A549 (cell line): ENCODE results near the gene TEX264.

ENCODE experiments used
- BHLHE40 ChIP-seq: IDR thresholded peaks from 2 replicates; pipeline ENCODE4 v1.6.1; 2012; ENCODE audit warnings: low read depth, low read length, inconsistent platforms
- CEBPB ChIP-seq, 2 experiments: fragments of >200 bp in 1 of 2; sonication (Bioruptor Twin) in 1 of 2; formaldehyde crosslinking in 1 of 2; IDR thresholded peaks; 2 replicates each; pipeline ENCODE4 v1.6.1; 2012 to 2016
- FOSB ChIP-seq: fragments of 250-450 bp; sonication (Bioruptor Pico); IDR thresholded peaks from 2 replicates; pipeline ENCODE4 v1.5.0; 2020; ENCODE audit warnings: mild to moderate bottlenecking, moderate library complexity
- JUN ChIP-seq, 2 experiments: fragments of >200 bp; sonication (Bioruptor Twin); formaldehyde crosslinking; IDR thresholded peaks; 2 replicates in 1 of 2; 3 replicates in 1 of 2; pipeline ENCODE4 v1.6.1; 2016 to 2017
- JUNB ChIP-seq: fragments of >200 bp; sonication (Bioruptor Twin); formaldehyde crosslinking; IDR thresholded peaks from 2 replicates; pipeline ENCODE4 v1.6.1; 2016
- MAFK ChIP-seq: fragments of 450-650 bp; IDR thresholded peaks from 2 replicates; pipeline ENCODE4 v1.6.1; 2014; ENCODE audit not compliant: partially characterized antibody
- PHF8 ChIP-seq: fragments of 200-600 bp; sonication (generic); IDR thresholded peaks from 2 replicates; pipeline ENCODE4 v1.6.1; 2016; ENCODE audit warnings: low read depth, mild to moderate bottlenecking, antibody characterized with exemption, moderate library complexity, borderline replicate concordance
- RCOR1 ChIP-seq: fragments of 150-350 bp; IDR thresholded peaks from 2 replicates; pipeline ENCODE4 v1.6.1; 2014; ENCODE audit warnings: antibody characterized with exemption, low read length, low read depth
- SMC3 ChIP-seq: fragments of >200 bp; sonication (Bioruptor Twin); formaldehyde crosslinking; IDR thresholded peaks from 3 replicates; pipeline ENCODE4 v1.6.1; 2018; ENCODE audit warnings: inconsistent platforms
- TF ChIP-seq, protein P1 (sequence below): fragments of >200 bp; sonication (Bioruptor Twin); formaldehyde crosslinking; IDR thresholded peaks from 3 replicates; pipeline ENCODE4 v1.5.1; 2016
- TF ChIP-seq, protein P2 (sequence below): fragments of 450-650 bp; IDR thresholded peaks from 2 replicates; pipeline ENCODE4 v1.6.1; 2014; ENCODE audit warnings: antibody characterized with exemption
- TF ChIP-seq, protein P3 (sequence below): fragments of 150-350 bp; IDR thresholded peaks from 2 replicates; pipeline ENCODE4 v1.6.1; 2014; ENCODE audit warnings: low read depth, mild to moderate bottlenecking, low read length
- TF ChIP-seq, protein P4 (sequence below): fragments of 200-600 bp; sonication (generic); IDR thresholded peaks from 2 replicates; pipeline ENCODE4 v1.6.1; 2016; ENCODE audit warnings: antibody characterized with exemption, mild to moderate bottlenecking, moderate library complexity

DNA sequence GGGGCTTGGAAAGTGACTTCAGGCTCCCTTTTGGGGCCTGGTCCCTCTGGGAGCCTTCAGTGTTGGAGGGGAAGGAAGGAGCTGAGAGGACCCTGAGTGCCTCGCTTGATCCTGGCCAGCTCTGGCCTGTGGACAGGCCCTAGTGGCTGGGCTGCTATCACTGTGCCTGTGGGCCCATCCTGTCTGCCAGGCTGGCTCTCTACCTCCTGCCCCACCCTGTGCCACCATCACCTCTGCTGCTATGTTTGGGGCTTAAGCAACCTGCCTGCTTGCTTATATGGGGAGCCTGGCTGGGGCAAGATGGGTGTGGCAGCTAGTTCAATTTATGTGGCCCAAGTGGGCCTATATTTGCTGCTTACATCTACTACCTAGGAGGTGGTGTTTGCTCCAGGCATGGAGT, 7.1 kb downstream of the TEX264 start:
- TF ChIP-seq, protein P1, sequence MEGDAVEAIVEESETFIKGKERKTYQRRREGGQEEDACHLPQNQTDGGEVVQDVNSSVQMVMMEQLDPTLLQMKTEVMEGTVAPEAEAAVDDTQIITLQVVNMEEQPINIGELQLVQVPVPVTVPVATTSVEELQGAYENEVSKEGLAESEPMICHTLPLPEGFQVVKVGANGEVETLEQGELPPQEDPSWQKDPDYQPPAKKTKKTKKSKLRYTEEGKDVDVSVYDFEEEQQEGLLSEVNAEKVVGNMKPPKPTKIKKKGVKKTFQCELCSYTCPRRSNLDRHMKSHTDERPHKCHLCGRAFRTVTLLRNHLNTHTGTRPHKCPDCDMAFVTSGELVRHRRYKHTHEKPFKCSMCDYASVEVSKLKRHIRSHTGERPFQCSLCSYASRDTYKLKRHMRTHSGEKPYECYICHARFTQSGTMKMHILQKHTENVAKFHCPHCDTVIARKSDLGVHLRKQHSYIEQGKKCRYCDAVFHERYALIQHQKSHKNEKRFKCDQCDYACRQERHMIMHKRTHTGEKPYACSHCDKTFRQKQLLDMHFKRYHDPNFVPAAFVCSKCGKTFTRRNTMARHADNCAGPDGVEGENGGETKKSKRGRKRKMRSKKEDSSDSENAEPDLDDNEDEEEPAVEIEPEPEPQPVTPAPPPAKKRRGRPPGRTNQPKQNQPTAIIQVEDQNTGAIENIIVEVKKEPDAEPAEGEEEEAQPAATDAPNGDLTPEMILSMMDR = no peak
- TF ChIP-seq PHF8 (no peak), MAFK (no peak), BHLHE40 (no peak), SMC3 (no peak), JUNB (no peak), RCOR1 (no peak), FOSB (CRISPR knock-in tag) (no peak), CEBPB (IDR thresholded peaks at IDR 0.05) (no peak), JUN (IDR thresholded peaks at IDR 0.05) (no peak)
- TF ChIP-seq, protein P2, sequence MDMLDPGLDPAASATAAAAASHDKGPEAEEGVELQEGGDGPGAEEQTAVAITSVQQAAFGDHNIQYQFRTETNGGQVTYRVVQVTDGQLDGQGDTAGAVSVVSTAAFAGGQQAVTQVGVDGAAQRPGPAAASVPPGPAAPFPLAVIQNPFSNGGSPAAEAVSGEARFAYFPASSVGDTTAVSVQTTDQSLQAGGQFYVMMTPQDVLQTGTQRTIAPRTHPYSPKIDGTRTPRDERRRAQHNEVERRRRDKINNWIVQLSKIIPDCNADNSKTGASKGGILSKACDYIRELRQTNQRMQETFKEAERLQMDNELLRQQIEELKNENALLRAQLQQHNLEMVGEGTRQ = no peak
- TF ChIP-seq, protein P3, sequence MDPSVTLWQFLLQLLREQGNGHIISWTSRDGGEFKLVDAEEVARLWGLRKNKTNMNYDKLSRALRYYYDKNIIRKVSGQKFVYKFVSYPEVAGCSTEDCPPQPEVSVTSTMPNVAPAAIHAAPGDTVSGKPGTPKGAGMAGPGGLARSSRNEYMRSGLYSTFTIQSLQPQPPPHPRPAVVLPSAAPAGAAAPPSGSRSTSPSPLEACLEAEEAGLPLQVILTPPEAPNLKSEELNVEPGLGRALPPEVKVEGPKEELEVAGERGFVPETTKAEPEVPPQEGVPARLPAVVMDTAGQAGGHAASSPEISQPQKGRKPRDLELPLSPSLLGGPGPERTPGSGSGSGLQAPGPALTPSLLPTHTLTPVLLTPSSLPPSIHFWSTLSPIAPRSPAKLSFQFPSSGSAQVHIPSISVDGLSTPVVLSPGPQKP = no peak
- TF ChIP-seq, protein P4, sequence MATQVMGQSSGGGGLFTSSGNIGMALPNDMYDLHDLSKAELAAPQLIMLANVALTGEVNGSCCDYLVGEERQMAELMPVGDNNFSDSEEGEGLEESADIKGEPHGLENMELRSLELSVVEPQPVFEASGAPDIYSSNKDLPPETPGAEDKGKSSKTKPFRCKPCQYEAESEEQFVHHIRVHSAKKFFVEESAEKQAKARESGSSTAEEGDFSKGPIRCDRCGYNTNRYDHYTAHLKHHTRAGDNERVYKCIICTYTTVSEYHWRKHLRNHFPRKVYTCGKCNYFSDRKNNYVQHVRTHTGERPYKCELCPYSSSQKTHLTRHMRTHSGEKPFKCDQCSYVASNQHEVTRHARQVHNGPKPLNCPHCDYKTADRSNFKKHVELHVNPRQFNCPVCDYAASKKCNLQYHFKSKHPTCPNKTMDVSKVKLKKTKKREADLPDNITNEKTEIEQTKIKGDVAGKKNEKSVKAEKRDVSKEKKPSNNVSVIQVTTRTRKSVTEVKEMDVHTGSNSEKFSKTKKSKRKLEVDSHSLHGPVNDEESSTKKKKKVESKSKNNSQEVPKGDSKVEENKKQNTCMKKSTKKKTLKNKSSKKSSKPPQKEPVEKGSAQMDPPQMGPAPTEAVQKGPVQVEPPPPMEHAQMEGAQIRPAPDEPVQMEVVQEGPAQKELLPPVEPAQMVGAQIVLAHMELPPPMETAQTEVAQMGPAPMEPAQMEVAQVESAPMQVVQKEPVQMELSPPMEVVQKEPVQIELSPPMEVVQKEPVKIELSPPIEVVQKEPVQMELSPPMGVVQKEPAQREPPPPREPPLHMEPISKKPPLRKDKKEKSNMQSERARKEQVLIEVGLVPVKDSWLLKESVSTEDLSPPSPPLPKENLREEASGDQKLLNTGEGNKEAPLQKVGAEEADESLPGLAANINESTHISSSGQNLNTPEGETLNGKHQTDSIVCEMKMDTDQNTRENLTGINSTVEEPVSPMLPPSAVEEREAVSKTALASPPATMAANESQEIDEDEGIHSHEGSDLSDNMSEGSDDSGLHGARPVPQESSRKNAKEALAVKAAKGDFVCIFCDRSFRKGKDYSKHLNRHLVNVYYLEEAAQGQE = no peak
